GM19395 (cell line): ENCODE results near the gene DYNC1I1.
A peak's percentile ranks its signal among the peaks of the same experiment; 100 is the strongest.
"Not testable (repeated sequence)": the region's sequence is repeated elsewhere in the genome, so short reads cannot be mapped to it uniquely, and the experiment has no call there.

Experiments
- ATAC-seq: cut with Tn5 transposase; IDR thresholded peaks from one replicate; pipeline ENCODE4 v1.9.1; 2021; ENCODE audit warnings: mild to moderate bottlenecking, moderate library complexity; ENCODE audit not compliant: unreplicated experiment

Gene DYNC1I1

GRCh38 chr7:95906851-95907250 lies 134.5 kb downstream of the DYNC1I1 start:
- ATAC-seq, result no peak

DNA sequence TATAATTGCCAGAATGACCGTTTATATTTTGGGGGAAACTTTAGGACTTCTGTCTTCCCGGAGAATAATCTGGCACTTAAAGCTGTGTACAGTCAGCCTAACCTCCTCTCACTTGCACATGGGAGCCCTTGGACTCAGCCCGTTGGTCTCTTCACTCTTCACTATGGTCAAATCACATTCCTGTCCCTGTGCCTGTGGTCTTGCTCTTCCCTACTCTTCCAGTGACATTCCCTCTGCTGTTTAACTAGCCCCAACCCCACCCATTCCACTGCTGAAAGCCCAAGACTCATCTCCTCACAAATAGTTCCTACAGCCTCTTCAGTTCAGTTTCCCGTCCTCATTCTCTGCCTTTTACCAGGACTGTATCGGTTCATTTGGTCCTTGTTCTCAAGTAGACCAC lies 135.0 kb downstream of the DYNC1I1 start:
- no peak for ATAC-seq

- ATAC-seq, result no peak
Observed at GRCh38 chr7:95908499-95908898, 136.1 kb downstream of the DYNC1I1 start.

DNA sequence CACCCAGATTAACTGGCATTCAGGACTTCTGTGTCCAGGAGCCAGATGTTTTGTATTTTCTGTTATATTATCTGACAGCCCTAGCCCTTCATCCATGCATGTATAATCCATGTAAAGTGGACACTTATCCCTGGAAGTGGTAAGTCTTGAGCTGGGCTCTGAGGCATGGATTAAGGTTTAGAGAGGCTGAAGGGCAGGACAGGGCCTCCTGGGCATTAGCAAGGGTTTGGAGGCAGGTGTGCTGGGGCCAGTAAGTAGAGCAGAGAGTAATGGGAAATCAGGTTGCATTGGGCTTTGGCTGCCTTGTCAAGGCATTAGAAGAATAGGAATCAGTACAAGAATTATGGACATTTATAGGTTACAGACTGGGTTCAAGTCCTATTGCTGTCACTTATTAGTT lies 138.0 kb downstream of the DYNC1I1 start:
- ATAC-seq, result no peak

DNA sequence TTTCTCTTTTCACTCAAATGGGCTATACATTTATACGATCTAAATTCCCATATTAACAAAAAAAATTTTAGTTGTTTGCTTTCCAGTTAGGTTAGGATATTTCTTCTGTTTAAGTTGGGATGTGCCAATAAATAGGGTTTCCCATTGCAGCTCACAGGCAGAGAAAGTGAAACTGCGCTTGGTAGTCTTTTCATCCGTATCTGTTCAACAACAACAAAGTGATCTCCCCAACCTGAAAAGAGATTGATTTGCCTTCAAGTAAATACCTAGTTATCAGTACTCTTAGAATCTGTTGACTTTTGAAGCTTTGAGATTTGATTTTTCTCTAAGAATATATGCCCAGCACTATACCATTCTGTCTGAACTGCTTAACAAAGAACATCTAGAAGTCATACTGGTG lies 143.4 kb downstream of the DYNC1I1 start:
- no peak for ATAC-seq

GRCh38 chr7:95916573-95917297 lies 144.4 kb downstream of the DYNC1I1 start:
- peak; percentile 89 for ATAC-seq

DNA sequence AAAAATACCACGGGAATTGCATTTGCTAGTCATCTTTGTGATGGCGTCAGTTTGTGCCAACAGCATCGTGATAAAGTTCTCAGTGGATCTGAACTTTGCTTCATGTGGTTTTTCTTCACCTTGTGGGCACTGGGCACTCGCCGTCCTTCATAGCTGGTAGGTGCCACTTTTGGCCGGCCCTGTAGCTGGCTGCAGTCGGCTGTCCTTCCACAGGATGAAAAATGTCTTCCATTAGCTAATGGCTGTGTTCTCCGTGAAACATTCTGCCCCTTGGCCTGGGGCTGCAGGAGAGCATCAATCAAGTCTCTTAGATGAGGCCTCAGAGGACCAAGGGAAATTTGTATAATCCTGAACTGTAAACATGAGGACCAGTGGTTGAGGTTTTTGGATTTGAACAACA lies 145.3 kb downstream of the DYNC1I1 start:
- no peak for ATAC-seq

DNA sequence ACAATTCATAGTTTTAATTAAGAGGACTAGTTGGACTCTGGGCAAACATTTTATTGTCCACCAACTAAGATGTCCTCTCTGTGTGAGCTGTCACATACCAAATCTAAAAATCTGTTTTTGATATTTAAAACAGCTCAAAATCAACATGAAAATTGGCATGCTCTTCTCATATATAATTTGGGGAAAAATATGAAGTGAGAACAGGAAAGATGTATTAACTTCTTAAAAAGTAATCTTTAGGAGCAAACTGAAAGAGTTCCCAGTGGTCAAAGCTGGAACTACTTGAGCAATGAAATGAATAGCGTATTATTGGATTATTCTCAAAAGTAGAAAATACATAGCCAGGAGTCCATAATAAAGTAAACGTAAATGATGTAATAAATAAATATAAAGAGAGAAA lies 147.2 kb downstream of the DYNC1I1 start:
- ATAC-seq, result no peak

GRCh38 chr7:95921543-95921942 lies 149.2 kb downstream of the DYNC1I1 start:
- ATAC-seq, result no peak

DNA sequence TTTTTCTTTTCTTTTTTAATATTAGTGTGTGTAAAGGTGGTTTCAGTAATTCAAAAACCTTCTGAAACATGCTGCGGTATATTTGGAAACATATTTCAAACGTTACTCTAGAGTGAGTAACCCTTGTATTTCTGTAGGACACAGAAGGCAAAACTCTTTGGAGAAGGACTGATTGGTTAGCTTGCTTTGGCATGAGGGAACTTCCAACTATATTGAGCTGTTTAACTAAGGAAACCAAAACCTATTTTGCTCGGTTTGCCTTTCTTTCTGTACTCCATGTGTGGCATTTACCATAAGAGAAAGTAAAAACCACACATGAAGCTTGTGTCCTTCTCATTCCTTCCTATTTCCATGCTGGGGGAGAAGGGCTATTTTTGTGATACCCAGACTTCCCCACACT lies 149.8 kb downstream of the DYNC1I1 start:
- no peak for ATAC-seq

GRCh38 chr7:95925236-95925635 lies 152.9 kb downstream of the DYNC1I1 start:
- no peak for ATAC-seq

GRCh38 chr7:95925971-95926370 lies 153.6 kb downstream of the DYNC1I1 start:
- ATAC-seq, result no peak

- ATAC-seq, result no peak
Observed at GRCh38 chr7:95927756-95928155, 155.4 kb downstream of the DYNC1I1 start.

DNA sequence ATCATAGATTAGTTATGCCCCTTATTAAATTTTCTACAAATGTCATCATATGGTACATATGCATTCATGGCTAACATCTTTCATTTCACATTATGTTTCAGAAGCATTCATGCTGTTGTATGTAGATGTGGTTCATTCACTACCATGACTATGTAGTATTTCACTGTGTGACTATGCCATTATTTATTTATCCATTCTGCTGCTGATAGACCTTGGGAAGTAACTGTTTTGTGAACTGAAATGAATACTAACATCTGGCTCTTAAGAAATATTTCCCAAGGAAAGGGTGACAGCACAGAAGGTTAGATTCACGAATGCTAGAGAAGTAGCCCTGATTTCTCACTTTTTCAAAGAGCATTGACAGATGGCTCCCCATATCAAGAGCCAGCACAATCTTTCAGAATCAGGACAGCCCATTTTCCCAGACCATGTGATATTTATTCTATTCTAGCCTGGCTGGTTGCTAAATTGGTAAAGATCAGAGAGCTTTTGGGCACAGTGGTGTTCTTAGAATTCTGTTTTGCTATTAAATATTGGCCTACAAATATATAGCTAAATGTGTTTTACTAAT lies 157.4 kb downstream of the DYNC1I1 start:
- ATAC-seq, result no peak

GRCh38 chr7:95931460-95932232 lies 159.3 kb downstream of the DYNC1I1 start:
- no peak for ATAC-seq

- no peak for ATAC-seq
Observed at GRCh38 chr7:95933618-95934017, 161.3 kb downstream of the DYNC1I1 start.

GRCh38 chr7:95944867-95945266 lies 172.5 kb downstream of the DYNC1I1 start:
- not testable (repeated sequence) for ATAC-seq

- no peak for ATAC-seq
Observed at GRCh38 chr7:95950698-95951097, 178.3 kb downstream of the DYNC1I1 start.

DNA sequence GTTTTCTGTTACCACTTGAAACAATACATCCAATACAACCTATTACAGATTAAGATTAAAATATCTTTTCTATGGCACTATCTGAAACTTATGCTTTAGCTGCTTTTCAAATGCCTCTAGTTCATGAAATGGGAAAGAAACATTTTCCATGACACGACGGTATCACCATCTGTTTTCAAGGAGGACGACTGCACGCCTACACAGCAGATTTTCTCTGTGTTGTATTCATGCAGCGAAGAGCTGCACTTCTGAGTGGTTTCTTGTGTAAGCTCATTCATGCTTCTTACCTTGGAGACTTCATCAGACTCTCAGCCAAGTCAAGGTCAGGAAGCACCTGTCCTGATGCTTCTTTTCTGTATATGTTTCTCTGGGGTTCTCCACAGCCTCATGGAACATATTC lies 179.2 kb downstream of the DYNC1I1 start:
- ATAC-seq, result no peak

DNA sequence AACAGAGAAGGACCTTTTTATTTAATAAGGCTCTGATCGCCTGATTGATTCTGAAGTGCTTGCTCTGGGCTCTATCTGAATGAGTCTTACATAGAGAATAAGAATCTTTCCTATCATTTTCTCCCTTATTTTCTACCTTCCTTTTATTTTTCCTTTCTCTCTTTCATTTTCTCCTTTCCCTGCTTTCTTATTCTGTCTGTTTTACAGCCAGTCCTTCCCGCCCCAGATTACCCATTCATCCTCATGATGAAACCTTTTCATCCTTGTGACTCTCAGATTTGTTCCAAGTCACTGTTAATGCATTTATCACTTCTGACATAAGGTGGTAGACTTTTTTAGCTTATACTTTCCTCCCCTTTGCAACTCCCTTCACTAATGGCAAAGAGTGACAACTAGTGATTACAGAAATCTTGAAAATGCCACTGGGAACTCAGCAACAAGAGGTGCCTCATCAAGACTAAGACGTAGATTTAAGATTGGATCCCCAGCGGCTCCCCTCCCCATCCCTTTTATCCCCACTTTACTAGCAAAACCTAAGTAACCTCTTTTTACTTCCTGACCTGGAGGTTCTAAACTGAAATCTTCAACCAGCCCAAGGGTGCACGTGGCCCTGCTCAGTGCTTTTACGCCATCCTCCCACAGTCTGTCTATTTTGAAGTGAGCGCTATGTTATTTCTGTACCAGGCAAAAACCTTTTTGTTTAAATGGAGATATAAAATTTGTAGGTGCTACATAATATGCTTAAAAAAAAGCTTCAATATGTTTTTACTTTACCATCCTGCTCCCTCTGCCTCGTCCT lies 179.8 kb downstream of the DYNC1I1 start:
- no peak for ATAC-seq

GRCh38 chr7:95952851-95953250 lies 180.5 kb downstream of the DYNC1I1 start:
- ATAC-seq, result no peak
